ENCODE data around the gene FER. TPM values are rescaled to one million over a fixed set of nuclear protein-coding genes. Genes with fewer than 3 reads are reported as not detected.
A peak's percentile ranks its signal among the peaks of the same experiment; 100 is the strongest.

Gene FER
- total RNA-seq, 1 experiment from 2014 or later: 16.4 TPM

DNA sequence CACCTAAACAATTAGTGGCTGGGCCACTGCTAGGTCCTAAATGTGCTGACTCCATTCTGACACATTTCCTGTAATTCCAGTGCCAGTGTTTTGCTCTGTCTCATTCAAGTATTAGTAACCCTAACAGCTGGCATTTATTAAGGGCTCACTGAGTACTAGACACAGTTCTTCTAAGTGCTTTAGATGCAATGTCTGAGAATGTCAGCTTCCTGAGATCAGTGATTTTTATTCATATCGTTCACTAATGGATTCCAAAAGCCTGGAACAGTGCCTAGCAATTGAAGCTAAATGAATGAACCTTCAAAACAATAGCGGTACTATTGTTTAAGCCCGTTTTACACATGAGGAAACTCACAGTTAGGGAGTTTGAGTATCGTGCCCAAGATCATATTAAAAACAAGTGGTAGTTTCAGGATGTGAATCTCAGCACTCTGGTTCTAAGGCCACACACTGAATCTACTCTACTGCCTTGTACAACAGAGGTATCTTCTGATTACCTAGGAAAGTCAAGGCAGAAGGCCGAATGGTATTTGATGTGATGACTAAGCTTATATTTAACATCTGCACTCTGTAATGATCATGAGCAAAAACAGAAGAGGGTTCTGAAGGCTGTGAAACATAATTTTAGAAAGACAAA lies 358.1 kb downstream of the FER start:
- TF ChIP-seq EZH2 (IDR thresholded peaks at IDR 0.05; ENCODE audit: borderline replicate concordance, low read depth, low read length, poor library complexity, severe bottlenecking): no peak
- TF ChIP-seq, protein P1, sequence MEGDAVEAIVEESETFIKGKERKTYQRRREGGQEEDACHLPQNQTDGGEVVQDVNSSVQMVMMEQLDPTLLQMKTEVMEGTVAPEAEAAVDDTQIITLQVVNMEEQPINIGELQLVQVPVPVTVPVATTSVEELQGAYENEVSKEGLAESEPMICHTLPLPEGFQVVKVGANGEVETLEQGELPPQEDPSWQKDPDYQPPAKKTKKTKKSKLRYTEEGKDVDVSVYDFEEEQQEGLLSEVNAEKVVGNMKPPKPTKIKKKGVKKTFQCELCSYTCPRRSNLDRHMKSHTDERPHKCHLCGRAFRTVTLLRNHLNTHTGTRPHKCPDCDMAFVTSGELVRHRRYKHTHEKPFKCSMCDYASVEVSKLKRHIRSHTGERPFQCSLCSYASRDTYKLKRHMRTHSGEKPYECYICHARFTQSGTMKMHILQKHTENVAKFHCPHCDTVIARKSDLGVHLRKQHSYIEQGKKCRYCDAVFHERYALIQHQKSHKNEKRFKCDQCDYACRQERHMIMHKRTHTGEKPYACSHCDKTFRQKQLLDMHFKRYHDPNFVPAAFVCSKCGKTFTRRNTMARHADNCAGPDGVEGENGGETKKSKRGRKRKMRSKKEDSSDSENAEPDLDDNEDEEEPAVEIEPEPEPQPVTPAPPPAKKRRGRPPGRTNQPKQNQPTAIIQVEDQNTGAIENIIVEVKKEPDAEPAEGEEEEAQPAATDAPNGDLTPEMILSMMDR (conservative IDR thresholded peaks at IDR 0.05; ENCODE audit: low read depth, low read length): no peak
- no TSS peak for BruUV-seq (replicated peaks)
- H3K9me3 ChIP-seq (ENCODE audit: low read depth, low read length, poor library complexity, severe bottlenecking): no peaks in the 10 kb centered on the region
- ChIA-PET CTCF (no interaction called here), POLR2A (ENCODE audit: low non-redundant PET) (interaction anchor here (0.7 kb wide), 1 partner anchor 375 kb away, joined by 3 read pairs; no protein-coding TSS in a partner anchor)
- H3K4me3 ChIP-seq (ENCODE audit: low read depth, low read length, poor library complexity, severe bottlenecking): no peak overlapping the region
- H3K4me1 ChIP-seq (ENCODE audit: insufficient read depth, low read length, poor library complexity, severe bottlenecking): peaks cover 37% of the 10 kb centered on the region
- intact Hi-C loops (cut with micrococcal nuclease; ENCODE audit: unreplicated experiment): loop anchor here (5.0 kb wide), 1 partner anchor 152 kb away; no protein-coding TSS in a partner anchor
- peak overlapping the region; percentile 65 for H3K27ac ChIP-seq (ENCODE audit: low read depth, low read length, poor library complexity, severe bottlenecking)
- no peaks in the 10 kb centered on the region for H3K36me3 ChIP-seq (ENCODE audit: insufficient read depth, low read length, poor library complexity, severe bottlenecking)
- no peaks in the 10 kb centered on the region for H3K27me3 ChIP-seq (replicated peaks; ENCODE audit: insufficient read depth, low read depth, low read length, poor library complexity)
- DNase-seq (ENCODE audit: low spot score): peak; percentile 97

DNA sequence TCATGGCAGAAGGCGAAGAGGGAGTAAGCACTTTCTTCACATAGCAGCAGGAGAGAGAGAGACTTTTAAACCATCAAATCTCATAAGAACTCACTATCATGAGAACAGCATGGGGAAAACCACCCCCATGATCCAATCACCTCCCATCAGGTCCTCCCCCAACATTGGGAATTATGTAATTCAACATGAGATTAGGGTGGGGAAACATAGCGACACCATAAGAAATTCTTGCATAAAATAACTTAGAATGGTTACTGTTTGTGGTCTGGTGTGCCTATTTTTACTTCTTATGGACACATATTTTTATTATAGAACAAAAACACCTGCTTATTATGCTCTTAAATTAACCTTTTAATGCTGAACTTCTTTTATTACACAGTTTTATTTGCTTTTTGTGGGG lies 364.0 kb downstream of the FER start:
- Histone ChIP-seq H3K4me3 (ENCODE audit: low read depth, low read length, poor library complexity, severe bottlenecking) (no peak overlapping the region), H3K4me1 (ENCODE audit: insufficient read depth, low read length, poor library complexity, severe bottlenecking) (peaks cover 5% of the 10 kb centered on the region), H3K9me3 (ENCODE audit: low read depth, low read length, poor library complexity, severe bottlenecking) (peaks cover 7% of the 10 kb centered on the region), H3K27me3 (replicated peaks; ENCODE audit: insufficient read depth, low read depth, low read length, poor library complexity) (no peaks in the 10 kb centered on the region), H3K36me3 (ENCODE audit: insufficient read depth, low read length, poor library complexity, severe bottlenecking) (no peaks in the 10 kb centered on the region), H3K27ac (ENCODE audit: low read depth, low read length, poor library complexity, severe bottlenecking) (no peak overlapping the region)
- no TSS peak for BruUV-seq (replicated peaks)
- TF ChIP-seq EZH2 (IDR thresholded peaks at IDR 0.05; ENCODE audit: borderline replicate concordance, low read depth, low read length, poor library complexity, severe bottlenecking): no peak
- TF ChIP-seq, protein P1 (conservative IDR thresholded peaks at IDR 0.05; ENCODE audit: low read depth, low read length): no peak
- intact Hi-C loops (cut with micrococcal nuclease; ENCODE audit: unreplicated experiment): no loop called here
- ChIA-PET POLR2A (ENCODE audit: low non-redundant PET) (no interaction called here), CTCF (no interaction called here)
- peak; percentile 39 for DNase-seq (ENCODE audit: low spot score)

GRCh38 chr5:109113608-109114007 lies 365.9 kb downstream of the FER start:
- Histone ChIP-seq H3K4me3 (ENCODE audit: low read depth, low read length, poor library complexity, severe bottlenecking) (no peak overlapping the region), H3K4me1 (ENCODE audit: insufficient read depth, low read length, poor library complexity, severe bottlenecking) (no peaks in the 10 kb centered on the region), H3K27ac (ENCODE audit: low read depth, low read length, poor library complexity, severe bottlenecking) (no peak overlapping the region), H3K36me3 (ENCODE audit: insufficient read depth, low read length, poor library complexity, severe bottlenecking) (no peaks in the 10 kb centered on the region), H3K9me3 (ENCODE audit: low read depth, low read length, poor library complexity, severe bottlenecking) (peaks cover 7% of the 10 kb centered on the region), H3K27me3 (replicated peaks; ENCODE audit: insufficient read depth, low read depth, low read length, poor library complexity) (no peaks in the 10 kb centered on the region)
- POLR2A ChIA-PET (ENCODE audit: low non-redundant PET): no interaction called here
- no TSS peak for BruUV-seq (replicated peaks)
- DNase-seq (ENCODE audit: low spot score): no peak
- intact Hi-C loops (cut with micrococcal nuclease; ENCODE audit: unreplicated experiment): no loop called here
- no peak for TF ChIP-seq EZH2 (IDR thresholded peaks at IDR 0.05; ENCODE audit: borderline replicate concordance, low read depth, low read length, poor library complexity, severe bottlenecking)
- TF ChIP-seq, protein P1 (conservative IDR thresholded peaks at IDR 0.05; ENCODE audit: low read depth, low read length): no peak
- CTCF ChIA-PET: no interaction called here

Measured in A673 (cell line).